ENCODE measurements around the gene NARS2.

DNA sequence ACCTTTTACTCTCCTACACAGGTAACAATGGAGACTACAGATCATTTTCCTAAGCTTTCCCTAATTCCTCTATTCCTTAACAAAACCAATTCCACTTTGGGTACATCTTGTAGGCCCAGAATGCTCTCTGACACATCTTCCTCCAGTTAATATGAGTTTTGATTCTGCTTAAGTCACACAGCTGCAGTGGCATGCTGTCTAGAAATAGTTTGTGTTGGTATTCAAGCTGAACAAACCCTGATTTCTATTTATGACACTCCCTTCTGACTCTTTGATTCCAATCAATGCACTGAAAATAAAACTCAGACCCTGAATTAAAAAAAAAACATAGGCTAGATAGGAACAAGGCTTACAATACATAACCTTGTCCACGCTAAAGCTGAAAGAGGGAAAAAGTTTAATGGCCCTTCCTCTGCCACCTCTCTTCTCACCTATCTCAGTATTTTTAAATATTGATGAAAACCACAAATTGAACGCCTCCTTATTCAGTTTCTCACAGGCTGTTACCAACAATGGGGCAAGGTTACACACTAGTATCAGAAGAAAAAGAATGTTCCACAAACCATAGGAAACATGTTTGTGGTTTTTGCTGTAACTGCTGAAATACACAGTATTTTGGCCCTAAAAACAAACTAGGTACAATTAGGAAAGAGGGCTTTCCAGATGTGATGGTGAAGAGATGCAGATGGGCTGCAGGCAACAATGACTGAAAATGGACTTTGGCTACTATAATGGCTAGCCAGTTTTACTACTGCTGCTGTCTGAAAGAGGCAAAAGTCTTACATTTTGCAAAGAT is 121.3 kb downstream of the NARS2 start:
- TF ChIP-seq, protein P1, sequence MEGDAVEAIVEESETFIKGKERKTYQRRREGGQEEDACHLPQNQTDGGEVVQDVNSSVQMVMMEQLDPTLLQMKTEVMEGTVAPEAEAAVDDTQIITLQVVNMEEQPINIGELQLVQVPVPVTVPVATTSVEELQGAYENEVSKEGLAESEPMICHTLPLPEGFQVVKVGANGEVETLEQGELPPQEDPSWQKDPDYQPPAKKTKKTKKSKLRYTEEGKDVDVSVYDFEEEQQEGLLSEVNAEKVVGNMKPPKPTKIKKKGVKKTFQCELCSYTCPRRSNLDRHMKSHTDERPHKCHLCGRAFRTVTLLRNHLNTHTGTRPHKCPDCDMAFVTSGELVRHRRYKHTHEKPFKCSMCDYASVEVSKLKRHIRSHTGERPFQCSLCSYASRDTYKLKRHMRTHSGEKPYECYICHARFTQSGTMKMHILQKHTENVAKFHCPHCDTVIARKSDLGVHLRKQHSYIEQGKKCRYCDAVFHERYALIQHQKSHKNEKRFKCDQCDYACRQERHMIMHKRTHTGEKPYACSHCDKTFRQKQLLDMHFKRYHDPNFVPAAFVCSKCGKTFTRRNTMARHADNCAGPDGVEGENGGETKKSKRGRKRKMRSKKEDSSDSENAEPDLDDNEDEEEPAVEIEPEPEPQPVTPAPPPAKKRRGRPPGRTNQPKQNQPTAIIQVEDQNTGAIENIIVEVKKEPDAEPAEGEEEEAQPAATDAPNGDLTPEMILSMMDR (IDR thresholded peaks at IDR 0.05; ENCODE audit: low read depth, low read length) = no peak
- no peak for TF ChIP-seq POLR2A (IDR thresholded peaks at IDR 0.05; ENCODE audit: extremely low read depth, insufficient read length)

Data from NB4 (cell line).